Inferior parietal cortex (tissue), 1 donor: Measurements from ENCODE around the gene UBR3.
"Not testable (repeated sequence)": the region's sequence is repeated elsewhere in the genome, so short reads cannot be mapped to it uniquely, and the experiment has no call there.

Experiments
- DNase-seq: peaks from one replicate; pipeline ENCODE4 v3.0.0-alpha.2; 2016; ENCODE audit errors: extremely low spot score

The UBR3 gene

GRCh38 chr2:169871369-169871768, 44.1 kb downstream of the UBR3 start:
- DNase-seq: not testable (repeated sequence)

- DNase-seq: no peak
Measured at GRCh38 chr2:169871994-169872393, 44.7 kb downstream of the UBR3 start.

- DNase-seq: no peak
Measured at GRCh38 chr2:169877398-169877797, 50.1 kb downstream of the UBR3 start.

GRCh38 chr2:169887120-169887519, 59.9 kb downstream of the UBR3 start:
- no peak for DNase-seq

DNA sequence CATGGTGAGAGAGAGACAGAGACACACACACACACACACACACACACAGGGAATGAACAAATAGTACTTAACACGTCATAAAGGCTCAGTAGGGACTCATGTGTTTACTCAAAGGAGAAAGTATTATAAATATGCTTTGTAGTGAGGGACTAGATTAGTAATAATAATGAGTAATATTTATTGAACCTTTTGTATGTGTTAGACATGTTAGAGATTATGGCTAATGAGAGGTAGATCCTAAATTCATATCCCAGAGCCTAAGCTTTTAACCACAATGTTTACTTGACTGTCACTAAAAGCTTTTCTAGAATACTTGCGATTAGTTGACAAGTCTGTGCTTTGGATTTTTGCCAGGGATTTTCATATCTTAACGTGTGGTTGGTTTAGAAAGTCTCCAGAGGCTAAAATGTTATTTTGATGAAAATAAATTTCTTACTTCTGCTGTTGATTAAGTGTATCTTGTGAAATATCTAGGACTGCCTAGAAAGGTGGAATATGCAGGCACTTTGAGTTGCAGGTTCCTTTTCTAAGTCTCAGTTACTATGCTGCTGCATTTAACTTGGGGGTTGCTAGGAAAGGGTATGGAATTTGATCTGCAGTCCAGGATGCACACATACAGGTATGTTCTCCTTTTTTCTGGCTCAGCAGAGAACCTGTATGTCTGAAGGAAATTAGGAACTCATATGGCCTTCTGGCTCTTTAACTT, 64.5 kb downstream of the UBR3 start:
- DNase-seq: no peak

DNA sequence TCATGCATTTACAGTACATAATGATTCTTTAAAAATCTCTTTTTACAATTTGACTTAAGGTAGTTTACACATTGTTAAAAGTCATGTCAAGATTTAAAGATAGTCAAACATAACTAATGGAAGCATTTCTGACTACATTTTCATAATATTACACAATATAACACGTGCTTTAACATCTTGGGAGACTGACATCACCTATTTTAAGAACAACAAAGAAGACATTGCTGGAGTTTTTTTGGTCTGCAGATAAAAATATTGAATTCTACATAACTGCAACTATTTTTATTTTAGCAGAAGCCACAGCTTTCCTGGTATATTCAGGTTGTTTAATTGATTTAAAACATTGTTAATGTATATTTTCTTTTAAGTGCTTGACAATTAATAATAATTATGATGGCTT, 65.7 kb downstream of the UBR3 start:
- DNase-seq: no peak

GRCh38 chr2:169895294-169895985, 68.2 kb downstream of the UBR3 start:
- DNase-seq: no peak

DNA sequence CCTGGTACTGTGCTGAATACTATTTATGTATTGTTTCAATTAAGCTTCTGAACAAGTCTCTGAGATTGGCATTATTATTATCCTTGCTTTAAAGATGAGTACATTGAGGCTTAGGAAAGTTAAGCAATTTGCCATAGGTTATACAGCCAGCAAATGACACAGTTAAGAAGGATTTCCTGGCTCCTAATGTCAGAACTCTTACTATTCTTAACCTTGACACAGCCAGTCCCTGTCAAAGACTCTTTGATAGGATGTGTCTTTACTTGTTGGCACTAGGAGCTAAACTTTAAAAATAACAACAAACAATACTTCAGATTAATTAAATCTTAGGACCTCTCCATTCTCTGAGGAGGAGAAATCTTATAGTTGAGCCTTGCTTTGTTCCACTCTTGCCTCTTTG, 70.6 kb downstream of the UBR3 start:
- no peak for DNase-seq

- not testable (repeated sequence) for DNase-seq
Measured at GRCh38 chr2:169900103-169900502, 72.8 kb downstream of the UBR3 start.

- DNase-seq: no peak
Measured at GRCh38 chr2:169900686-169901085, 73.4 kb downstream of the UBR3 start.

DNA sequence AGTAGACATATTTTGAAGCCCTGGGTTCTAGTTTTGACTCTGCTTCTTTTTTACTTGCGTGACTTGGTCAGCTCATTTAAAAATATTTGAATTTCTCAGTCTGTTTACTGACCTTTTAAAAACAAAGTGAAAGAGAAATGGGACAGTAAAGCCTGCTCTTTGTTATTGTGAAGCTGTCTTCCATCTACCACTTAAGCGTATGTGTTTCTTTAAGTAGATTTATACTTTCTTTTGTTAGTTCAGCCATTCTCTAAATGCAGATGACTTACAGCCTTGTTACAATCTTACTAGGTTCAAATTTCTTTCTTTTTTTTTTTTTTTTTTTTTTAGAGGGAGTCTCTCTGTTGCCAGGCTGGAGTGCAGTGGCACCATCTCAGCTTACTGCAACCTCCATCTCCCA, 79.5 kb downstream of the UBR3 start:
- DNase-seq: no peak

DNA sequence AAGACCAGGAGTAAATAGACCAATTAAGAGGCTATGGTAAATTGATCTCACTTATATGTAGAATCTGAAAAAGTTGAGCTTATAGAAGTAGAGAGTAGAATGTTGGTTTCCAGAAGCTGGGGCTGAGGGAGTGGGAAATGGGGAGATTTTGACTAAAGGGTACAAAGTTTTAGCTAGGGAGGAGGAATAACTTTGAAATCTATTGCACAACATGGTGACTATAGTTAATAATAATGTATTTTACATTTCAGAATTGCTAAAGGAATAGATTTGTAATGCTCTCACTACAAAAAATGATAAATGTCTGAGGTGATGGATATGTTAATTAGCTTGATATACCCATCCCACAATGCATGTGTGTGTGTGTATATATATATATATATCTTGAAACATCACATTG, 82.1 kb downstream of the UBR3 start:
- no peak for DNase-seq

DNA sequence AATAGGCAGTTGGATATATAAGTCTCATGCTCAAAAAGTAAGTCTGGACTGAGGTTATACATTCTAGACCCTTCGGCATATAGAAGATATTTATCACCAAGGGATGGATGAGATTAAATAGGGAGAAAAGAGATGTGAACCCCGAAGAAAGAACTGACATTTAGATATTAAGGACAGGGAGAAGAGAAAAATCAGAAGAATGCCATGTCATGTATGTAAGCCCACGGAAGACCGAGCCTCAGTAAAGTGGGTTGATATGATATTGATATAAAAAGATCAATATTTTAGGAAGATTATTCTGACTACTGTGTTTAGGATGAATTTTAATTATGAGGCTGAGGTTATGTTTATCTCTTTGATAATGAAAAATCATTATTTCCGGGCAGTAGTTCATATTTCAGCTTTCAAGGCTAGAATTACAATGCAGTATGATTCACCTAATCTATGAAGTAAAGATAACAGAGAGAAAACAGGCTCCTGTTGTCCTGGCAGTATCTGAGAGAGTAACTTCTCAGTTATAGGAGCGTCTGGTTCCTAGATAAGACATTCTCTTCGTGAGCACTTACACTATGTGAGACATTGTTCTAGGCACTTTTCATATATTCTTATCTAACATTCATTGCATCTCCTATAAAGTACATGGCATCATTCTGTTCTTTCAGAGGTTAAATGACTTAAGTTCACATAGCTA, 83.0 kb downstream of the UBR3 start:
- DNase-seq: no peak

DNA sequence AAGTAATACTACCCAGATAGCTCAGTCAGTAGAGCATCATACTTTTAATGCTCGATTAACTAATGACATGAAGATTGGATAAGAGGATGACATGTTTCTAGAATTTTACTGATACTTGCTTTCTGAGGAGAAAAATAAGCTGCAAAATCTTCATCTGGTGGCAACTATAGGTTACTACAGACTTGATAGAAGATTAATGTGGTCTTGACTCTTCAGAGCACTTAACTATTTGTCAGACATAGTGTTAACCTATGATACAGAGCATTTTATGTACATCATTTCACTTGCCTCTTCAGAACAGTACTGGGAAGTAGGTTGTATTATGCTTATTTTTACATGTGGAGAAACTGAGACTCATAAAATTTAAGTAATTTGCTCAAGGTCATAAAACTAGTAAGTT, 83.9 kb downstream of the UBR3 start:
- no peak for DNase-seq

DNA sequence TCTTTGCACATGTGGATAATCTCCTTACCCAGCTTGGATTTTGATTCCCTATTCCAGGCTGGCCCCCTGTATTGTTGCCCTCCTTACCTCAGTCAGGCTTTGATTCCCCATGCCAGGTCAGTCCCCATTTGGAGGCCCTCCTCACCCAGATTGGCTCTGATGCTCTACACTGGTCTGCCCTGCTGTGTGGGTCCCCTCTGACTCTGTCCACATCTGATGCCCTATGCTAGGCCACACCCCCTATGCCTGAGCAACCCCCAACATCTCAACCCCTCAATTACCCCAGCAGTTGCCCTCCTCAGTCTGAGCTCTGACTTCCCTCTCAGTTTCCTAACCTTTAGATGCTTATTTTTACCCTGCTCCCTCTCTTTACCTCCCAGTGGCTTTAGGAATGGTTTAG, 89.4 kb downstream of the UBR3 start:
- no peak for DNase-seq

DNA sequence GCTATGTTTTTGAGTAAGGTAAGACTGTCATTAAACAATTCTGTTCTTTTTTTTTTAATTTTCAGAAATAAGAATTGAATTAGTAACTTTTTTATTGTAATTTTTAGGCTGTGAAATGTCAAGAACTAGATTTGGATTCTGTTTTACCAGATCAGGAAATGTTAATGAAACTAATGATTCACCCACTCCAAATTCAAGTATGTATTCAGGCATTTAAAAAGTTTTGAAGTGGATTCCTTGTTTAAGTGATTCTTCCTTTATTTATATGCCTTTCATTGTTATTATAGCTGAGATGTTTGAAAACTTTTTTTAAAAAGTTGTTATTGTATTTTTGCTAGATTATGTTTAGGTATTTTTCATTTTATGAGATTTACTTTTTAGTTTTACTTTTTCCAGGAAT, 96.7 kb downstream of the UBR3 start:
- DNase-seq: no peak

DNA sequence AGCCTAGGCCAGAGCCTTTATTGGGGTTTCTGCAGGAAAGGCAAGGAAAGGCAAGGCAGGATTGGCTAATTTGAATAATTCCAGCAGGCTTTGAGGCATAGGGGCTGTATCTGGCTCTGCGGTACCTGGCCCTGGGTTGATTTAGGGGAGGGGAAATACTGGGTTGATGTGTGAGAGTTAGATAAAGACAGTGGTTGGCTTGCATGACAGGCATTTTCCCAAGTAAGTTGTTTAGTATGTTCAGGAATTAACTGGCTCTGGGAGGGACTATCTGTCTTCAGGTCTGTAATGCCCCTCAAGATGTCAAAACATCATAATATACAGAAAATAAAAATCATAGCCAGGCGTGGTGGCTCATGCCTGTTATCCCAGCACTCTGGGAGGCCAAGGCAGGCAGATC, 98.7 kb downstream of the UBR3 start:
- no peak for DNase-seq

- peak; percentile 71 for DNase-seq
Measured at GRCh38 chr2:169928463-169928864, 101.2 kb downstream of the UBR3 start.

DNA sequence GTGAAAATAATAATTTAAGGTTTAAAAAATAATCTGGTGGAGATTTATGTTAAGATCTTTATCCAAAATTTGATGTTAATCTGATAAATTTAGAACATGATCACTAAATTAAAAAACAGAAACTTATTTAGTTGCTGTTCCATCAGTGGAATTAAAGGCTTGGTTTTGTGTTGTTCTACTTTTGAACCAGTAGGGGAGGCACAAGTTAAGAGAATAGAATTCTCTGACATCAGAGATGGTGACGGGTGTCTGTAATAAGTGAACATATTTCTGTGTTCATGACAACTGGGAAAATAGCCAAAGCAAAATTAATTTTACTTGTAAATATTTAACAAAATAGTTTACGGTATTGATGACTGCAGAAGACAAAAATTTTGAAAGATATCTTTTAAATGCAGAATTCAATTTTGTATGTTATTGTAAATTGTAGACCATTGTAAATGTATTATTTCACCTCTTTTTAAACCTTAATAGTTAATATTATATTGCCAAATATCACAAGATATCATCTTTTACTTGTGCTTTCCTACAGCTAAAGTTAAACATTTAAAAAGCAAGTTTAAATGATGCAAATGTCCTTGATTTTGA, 106.0 kb downstream of the UBR3 start:
- peak; percentile 58 for DNase-seq

- DNase-seq: not testable (repeated sequence)
Measured at GRCh38 chr2:169936652-169937051, 109.4 kb downstream of the UBR3 start.

GRCh38 chr2:169945515-169945914, 118.3 kb downstream of the UBR3 start:
- no peak for DNase-seq

DNA sequence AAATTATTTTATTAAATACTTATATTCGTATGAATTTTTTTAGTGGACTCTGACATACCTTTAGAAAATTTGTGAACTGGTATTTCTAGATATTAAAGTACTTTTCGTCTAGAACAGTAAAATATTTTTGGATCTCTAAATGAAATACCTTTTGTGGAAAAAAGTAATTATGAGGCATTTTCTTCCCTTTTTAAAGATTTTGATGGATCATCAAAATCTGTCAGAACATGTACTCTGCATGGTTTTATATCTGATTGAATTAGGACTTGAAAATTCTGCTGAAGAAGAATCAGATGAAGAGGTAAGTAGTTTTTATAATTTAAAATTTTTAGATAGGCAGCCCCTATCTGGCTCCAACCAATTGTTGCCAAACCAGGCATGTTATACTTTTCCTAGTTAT, 118.8 kb downstream of the UBR3 start:
- DNase-seq: no peak

DNA sequence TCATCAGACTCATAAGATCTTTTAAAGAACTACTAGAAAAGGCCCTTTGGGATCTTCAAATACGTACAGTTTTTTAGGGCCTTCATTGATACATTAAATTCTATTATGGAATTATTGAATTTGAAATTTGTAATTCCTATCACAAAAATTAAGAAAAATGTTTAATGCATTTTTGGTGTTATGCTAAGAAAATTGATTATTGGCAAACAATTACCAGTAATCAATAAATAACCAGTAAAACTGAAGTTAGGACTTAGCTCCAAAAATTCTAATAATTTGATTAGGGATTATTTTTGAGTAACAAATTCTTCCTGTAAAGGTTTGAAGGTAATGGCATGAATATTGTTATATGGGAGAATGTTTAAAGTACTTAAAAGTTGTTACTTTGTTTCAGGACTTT, 119.3 kb downstream of the UBR3 start:
- DNase-seq: no peak
